NCI-H1092 (cell line): ENCODE measurements around the gene TNFAIP8.
"Not testable (repeated sequence)": the region's sequence is repeated elsewhere in the genome, so short reads cannot be mapped to it uniquely, and the experiment has no call there.

Source experiments
- DNase-seq: peaks from one replicate; lab custom pipeline; 2025; lab: John Stamatoyannopoulos, UW

TNFAIP8 gene

GRCh38 chr5:119418606-119419100 lies 62.8 kb downstream of the TNFAIP8 start:
- no peak for DNase-seq

- DNase-seq: no peak
Measured at GRCh38 chr5:119420169-119420568, 64.3 kb downstream of the TNFAIP8 start.

DNA sequence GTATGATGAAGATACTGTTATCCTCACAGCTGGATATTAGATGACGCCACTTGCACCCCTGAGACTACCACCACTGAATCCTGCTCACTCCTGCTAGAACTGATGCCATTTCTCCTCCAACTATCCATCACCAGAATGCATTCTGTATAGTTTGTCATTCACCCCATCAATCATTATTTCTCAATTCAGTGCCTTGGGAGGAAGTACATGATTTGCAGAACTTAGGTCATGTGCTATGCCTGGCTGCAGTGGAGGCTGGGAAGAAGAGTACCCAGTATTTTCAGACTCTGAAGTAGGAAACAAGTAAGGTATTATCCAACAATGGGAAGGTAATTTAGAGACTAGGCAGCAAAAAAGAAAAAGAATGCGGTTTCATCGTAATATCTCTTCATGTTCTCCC lies 70.2 kb downstream of the TNFAIP8 start:
- no peak for DNase-seq

DNA sequence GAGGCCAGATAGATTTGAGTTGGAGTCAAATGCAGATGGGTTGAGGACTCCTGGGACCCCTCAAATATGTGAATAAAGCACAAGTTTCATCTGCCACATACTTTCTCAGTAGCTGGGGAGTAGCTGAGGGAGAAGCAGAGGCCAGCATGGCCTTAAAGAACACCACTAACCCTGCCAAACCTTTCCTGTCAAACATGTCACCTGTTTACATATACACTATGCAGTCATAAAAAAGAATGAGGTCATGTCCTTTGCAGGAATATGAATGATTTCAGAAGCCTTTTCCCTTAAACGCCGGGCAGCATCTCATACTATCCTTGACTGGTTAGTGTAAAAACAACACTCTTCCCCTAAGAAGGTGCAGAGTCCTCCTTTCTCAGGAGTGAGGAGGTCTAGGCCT lies 71.2 kb downstream of the TNFAIP8 start:
- no peak for DNase-seq

GRCh38 chr5:119427596-119427995 lies 71.8 kb downstream of the TNFAIP8 start:
- not testable (repeated sequence) for DNase-seq

DNA sequence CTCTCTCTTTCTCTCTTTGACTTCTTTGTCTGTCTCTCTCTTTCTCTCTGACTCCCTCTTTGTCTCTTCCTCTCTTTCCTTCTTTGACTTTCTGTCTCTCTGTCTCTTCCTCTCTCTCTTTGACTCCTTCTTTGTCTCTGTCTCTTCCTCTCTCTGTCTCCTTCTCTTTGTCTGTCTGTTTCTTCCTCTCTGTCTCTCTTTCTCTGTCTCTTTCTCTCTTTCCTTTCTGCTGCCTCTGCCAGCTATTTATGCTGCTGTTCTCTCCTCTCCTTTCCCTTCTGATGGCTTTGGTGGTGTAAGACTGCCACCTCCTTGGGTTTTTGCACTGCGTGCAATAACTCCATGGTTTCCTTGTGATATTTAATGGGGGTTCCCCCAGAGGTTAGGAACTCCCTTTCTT lies 72.3 kb downstream of the TNFAIP8 start:
- not testable (repeated sequence) for DNase-seq

- DNase-seq: not testable (repeated sequence)
Measured at GRCh38 chr5:119428574-119428973, 72.8 kb downstream of the TNFAIP8 start.

DNA sequence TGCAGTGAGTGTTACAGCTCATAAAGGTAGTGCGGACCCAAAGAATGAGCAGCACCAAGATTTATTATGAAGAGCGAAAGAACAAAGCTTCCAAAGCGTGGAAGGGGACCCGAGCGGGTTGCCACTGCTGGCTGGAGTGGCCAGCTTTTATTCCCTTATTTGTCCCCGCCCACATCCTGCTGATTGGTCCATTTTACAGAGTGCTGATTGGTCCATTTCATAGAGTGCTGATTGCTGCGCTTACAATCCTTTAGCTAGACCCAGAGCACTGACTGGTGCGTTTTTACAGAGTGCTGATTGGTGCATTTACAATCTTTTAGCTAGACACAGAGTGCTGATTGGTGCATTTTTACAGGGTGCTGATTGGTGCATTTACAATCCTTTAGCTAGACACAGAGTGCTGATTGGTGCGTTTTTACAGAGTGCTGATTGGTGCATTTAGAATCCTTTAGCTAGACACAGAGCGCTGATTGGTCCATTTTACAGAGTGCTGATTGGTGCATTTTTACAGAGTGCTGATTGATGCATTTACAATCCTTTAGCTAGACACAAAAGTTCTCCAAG lies 76.9 kb downstream of the TNFAIP8 start:
- not testable (repeated sequence) for DNase-seq

GRCh38 chr5:119435436-119436132 lies 79.8 kb downstream of the TNFAIP8 start:
- no peak for DNase-seq

DNA sequence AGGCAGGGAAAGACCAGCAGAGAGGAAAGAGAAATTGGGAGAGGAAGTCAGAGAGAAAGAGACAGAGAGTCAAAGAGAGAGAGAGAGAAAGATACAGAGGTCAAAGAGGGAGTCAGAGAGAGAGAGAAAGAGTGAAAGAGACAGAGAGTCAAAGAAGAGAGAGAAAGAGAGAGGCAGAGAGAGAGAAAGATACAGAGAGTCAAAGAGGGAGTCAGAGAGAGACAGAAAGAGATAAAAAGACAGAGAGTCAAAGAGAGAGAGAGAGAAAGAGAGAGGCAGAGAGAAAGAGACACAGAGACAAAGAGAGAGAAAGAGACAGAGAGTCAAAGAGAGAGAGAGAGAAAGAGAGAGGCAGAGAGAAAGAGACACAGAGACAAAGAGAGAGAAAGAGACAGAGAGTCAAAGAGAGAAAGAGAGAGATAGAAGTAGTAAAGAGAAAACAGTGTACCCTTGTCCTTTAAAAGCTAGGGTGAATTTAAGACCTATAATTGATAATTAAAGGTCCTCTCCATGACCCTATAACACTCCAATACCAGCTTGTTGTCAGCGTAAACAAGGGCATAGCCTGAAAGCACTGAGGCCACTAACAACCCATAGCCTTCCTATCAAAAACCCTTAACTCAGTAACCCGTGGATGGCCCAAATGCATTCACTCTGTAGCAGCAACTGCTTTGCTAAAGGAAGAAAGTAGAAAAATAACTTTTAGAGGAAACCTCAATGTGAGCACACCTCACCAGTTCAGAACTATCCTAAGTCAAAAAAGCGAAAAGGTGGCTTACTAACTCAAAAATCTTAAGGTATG lies 82.2 kb downstream of the TNFAIP8 start:
- DNase-seq: not testable (repeated sequence)

DNA sequence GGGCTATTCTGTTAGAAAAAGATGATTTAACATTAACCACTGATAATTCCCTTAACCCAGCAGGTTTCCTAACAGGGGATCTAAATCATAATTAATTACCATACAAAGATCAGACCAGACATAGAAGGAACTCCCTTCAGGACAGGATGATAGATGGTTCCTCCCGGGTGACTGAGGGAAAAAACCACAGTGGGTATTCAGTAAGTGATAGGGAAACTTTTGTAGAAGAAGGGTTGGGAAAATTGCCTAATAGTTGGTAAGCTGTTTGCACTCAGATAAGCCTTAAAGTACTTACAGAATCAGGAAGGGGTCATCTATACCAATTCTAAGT lies 82.7 kb downstream of the TNFAIP8 start:
- not testable (repeated sequence) for DNase-seq

GRCh38 chr5:119439140-119439631 lies 83.4 kb downstream of the TNFAIP8 start:
- DNase-seq: no peak

- not testable (repeated sequence) for DNase-seq
Measured at GRCh38 chr5:119439632-119440031, 83.8 kb downstream of the TNFAIP8 start.

DNA sequence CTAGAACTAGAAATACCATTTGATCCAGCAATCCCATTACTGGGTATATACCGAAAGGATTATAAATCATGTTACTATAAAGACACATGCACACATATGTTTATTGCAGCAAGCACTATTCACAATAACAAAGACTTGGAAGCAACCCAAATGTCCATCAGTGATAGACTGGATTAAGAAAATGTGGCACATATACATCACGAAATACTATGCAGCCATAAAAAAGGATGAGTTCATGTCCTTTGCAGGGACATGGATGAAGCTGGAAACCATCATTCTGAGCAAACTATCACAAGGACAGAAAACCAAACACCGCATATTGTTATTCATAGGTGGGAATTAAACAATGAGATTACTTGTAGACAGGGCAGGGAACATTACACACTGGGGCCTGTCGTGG lies 88.8 kb downstream of the TNFAIP8 start:
- DNase-seq: not testable (repeated sequence)

DNA sequence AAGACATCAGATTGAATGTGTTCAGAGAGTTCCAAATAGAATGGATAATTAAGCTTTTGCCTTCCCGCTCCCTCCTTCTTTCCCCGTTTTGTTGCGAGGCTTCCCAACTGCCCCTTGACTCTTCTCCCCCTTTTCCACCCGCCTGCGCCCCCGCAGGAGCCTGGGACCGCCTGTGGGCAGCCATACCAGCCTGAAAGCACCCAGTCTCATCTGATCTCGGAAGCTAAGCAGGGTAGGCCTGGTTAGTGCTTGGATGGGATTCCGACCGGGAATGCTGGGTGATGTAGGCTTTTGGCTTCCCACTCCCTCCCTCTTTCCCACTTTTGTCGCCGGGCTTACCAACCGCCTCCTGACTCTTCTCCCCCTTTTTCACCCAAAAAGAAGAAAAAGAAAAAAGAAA lies 89.7 kb downstream of the TNFAIP8 start:
- no peak for DNase-seq
